ENCODE data around the gene BEST4.
"Not testable (repeated sequence)": the region's sequence is repeated elsewhere in the genome, so short reads cannot be mapped to it uniquely, and the experiment has no call there.

Gene BEST4

GRCh38 chr1:44778705-44779576 lies 9.0 kb downstream of the BEST4 start:
- H3K27ac ChIP-seq (ENCODE audit: low read depth, low read length), result no peak overlapping the region
- no peak overlapping the region for H3K9ac ChIP-seq (ENCODE audit: low read length in 5 of 5)
- no peaks in the 10 kb centered on the region for H3K27me3 ChIP-seq (ENCODE audit: control insufficient read depth in 5 of 5, insufficient read depth in 4 of 5, low read length in 5 of 5)
- peaks cover 4 to 39% (median 34%) of the 10 kb centered on the region in 5 donors for H3K4me1 ChIP-seq (ENCODE audit: control insufficient read depth in 5 of 5, insufficient read depth in 5 of 5, low read length in 5 of 5)
- H3K4me3 ChIP-seq (ENCODE audit: low read depth in 1 of 5, low read length in 5 of 5), result no peak overlapping the region
- no peaks in the 10 kb centered on the region for H3K9me3 ChIP-seq (ENCODE audit: control insufficient read depth in 5 of 5, low read length in 5 of 5)
- peaks cover 0 to 51% (median 32%) of the 10 kb centered on the region in 5 donors for H3K36me3 ChIP-seq (ENCODE audit: control insufficient read depth in 5 of 5, insufficient read depth in 5 of 5, low read length in 5 of 5)

GRCh38 chr1:44777969-44778635 lies 9.9 kb downstream of the BEST4 start:
- no peaks in the 10 kb centered on the region for H3K27me3 ChIP-seq (ENCODE audit: control insufficient read depth in 5 of 5, insufficient read depth in 4 of 5, low read length in 5 of 5)
- H3K9ac ChIP-seq (ENCODE audit: low read length in 5 of 5), result no peak overlapping the region
- no peak overlapping the region for H3K27ac ChIP-seq (ENCODE audit: low read depth, low read length)
- H3K4me3 ChIP-seq (ENCODE audit: low read depth in 1 of 5, low read length in 5 of 5), result no peak overlapping the region
- peaks cover 4 to 34% (median 30%) of the 10 kb centered on the region in 5 donors for H3K4me1 ChIP-seq (ENCODE audit: control insufficient read depth in 5 of 5, insufficient read depth in 5 of 5, low read length in 5 of 5)
- H3K9me3 ChIP-seq (ENCODE audit: control insufficient read depth in 5 of 5, low read length in 5 of 5), result no peaks in the 10 kb centered on the region
- H3K36me3 ChIP-seq (ENCODE audit: control insufficient read depth in 5 of 5, insufficient read depth in 5 of 5, low read length in 5 of 5), result peaks cover 0 to 51% (median 32%) of the 10 kb centered on the region in 5 donors

- H3K9me3 ChIP-seq (ENCODE audit: control insufficient read depth in 5 of 5, low read length in 5 of 5), result no peaks in the 10 kb centered on the region
- no peak overlapping the region for H3K27ac ChIP-seq (ENCODE audit: low read depth, low read length)
- peak overlapping the region in 1 of 5 donors; percentile 52 for H3K9ac ChIP-seq (ENCODE audit: low read length in 5 of 5)
- no peak overlapping the region for H3K4me3 ChIP-seq (ENCODE audit: low read depth in 1 of 5, low read length in 5 of 5)
- peaks cover 0 to 51% (median 32%) of the 10 kb centered on the region in 5 donors for H3K36me3 ChIP-seq (ENCODE audit: control insufficient read depth in 5 of 5, insufficient read depth in 5 of 5, low read length in 5 of 5)
- peaks cover 4 to 34% (median 30%) of the 10 kb centered on the region in 5 donors for H3K4me1 ChIP-seq (ENCODE audit: control insufficient read depth in 5 of 5, insufficient read depth in 5 of 5, low read length in 5 of 5)
- H3K27me3 ChIP-seq (ENCODE audit: control insufficient read depth in 5 of 5, insufficient read depth in 4 of 5, low read length in 5 of 5), result no peaks in the 10 kb centered on the region
Measured at GRCh38 chr1:44777547-44777946, 10.4 kb downstream of the BEST4 start.

- Histone ChIP-seq H3K27me3 (ENCODE audit: control insufficient read depth in 5 of 5, insufficient read depth in 4 of 5, low read length in 5 of 5) (no peaks in the 10 kb centered on the region), H3K36me3 (ENCODE audit: control insufficient read depth in 5 of 5, insufficient read depth in 5 of 5, low read length in 5 of 5) (peaks cover 0 to 51% (median 32%) of the 10 kb centered on the region in 5 donors), H3K9ac (ENCODE audit: low read length in 5 of 5) (peak overlapping the region; percentile 86 to 97 (median 94)), H3K4me3 (ENCODE audit: low read depth in 1 of 5, low read length in 5 of 5) (peak overlapping the region; percentile 79 to 97 (median 86)), H3K9me3 (ENCODE audit: control insufficient read depth in 5 of 5, low read length in 5 of 5) (no peaks in the 10 kb centered on the region), H3K27ac (ENCODE audit: low read depth, low read length) (peak overlapping the region; percentile 91), H3K4me1 (ENCODE audit: control insufficient read depth in 5 of 5, insufficient read depth in 5 of 5, low read length in 5 of 5) (peaks cover 4 to 34% (median 30%) of the 10 kb centered on the region in 5 donors)
Measured at GRCh38 chr1:44776730-44777068, 11.3 kb downstream of the BEST4 start.

- Histone ChIP-seq H3K9me3 (ENCODE audit: control insufficient read depth in 5 of 5, low read length in 5 of 5) (no peaks in the 10 kb centered on the region), H3K27me3 (ENCODE audit: control insufficient read depth in 5 of 5, insufficient read depth in 4 of 5, low read length in 5 of 5) (no peaks in the 10 kb centered on the region), H3K36me3 (ENCODE audit: control insufficient read depth in 5 of 5, insufficient read depth in 5 of 5, low read length in 5 of 5) (peaks cover 0 to 46% (median 29%) of the 10 kb centered on the region in 5 donors), H3K9ac (ENCODE audit: low read length in 5 of 5) (peak overlapping the region; percentile 86 to 97 (median 94)), H3K4me3 (ENCODE audit: low read depth in 1 of 5, low read length in 5 of 5) (peak overlapping the region; percentile 79 to 97 (median 86)), H3K27ac (ENCODE audit: low read depth, low read length) (peak overlapping the region; percentile 91), H3K4me1 (ENCODE audit: control insufficient read depth in 5 of 5, insufficient read depth in 5 of 5, low read length in 5 of 5) (peaks cover 4 to 34% (median 30%) of the 10 kb centered on the region in 5 donors)
Measured at GRCh38 chr1:44775930-44776729, 11.8 kb downstream of the BEST4 start.

- Histone ChIP-seq H3K36me3 (ENCODE audit: control insufficient read depth in 5 of 5, insufficient read depth in 5 of 5, low read length in 5 of 5) (peaks cover 0 to 38% (median 24%) of the 10 kb centered on the region in 5 donors), H3K4me1 (ENCODE audit: control insufficient read depth in 5 of 5, insufficient read depth in 5 of 5, low read length in 5 of 5) (peaks cover 4 to 34% (median 30%) of the 10 kb centered on the region in 5 donors), H3K27me3 (ENCODE audit: control insufficient read depth in 5 of 5, insufficient read depth in 4 of 5, low read length in 5 of 5) (no peaks in the 10 kb centered on the region), H3K4me3 (ENCODE audit: low read depth in 1 of 5, low read length in 5 of 5) (peak within 1 kb of the TSS; percentile 79 to 97 (median 87)), H3K27ac (ENCODE audit: low read depth, low read length) (peak within 1 kb of the TSS; percentile 91), H3K9ac (ENCODE audit: low read length in 5 of 5) (peak within 1 kb of the TSS; percentile 86 to 97 (median 94)), H3K9me3 (ENCODE audit: control insufficient read depth in 5 of 5, low read length in 5 of 5) (no peaks in the 10 kb centered on the region)
Measured at GRCh38 chr1:44775078-44775929, 12.7 kb downstream of the BEST4 start, which contains the start of gene RPS8. Gene RPS8 (plus strand): TSS chr1:44775540. CDS start chr1:44775597, 57 bp downstream.

- not testable (repeated sequence) for H3K36me3 ChIP-seq (ENCODE audit: control insufficient read depth in 5 of 5, insufficient read depth in 5 of 5, low read length in 5 of 5); H3K4me3 ChIP-seq (ENCODE audit: low read depth in 1 of 5, low read length in 5 of 5); H3K4me1 ChIP-seq (ENCODE audit: control insufficient read depth in 5 of 5, insufficient read depth in 5 of 5, low read length in 5 of 5); H3K9ac ChIP-seq (ENCODE audit: low read length in 5 of 5); H3K27me3 ChIP-seq (ENCODE audit: control insufficient read depth in 5 of 5, insufficient read depth in 4 of 5, low read length in 5 of 5); H3K9me3 ChIP-seq (ENCODE audit: control insufficient read depth in 5 of 5, low read length in 5 of 5); H3K27ac ChIP-seq (ENCODE audit: low read depth, low read length)
Measured at GRCh38 chr1:44766421-44766820, 21.5 kb downstream of the BEST4 start.

GRCh38 chr1:44760876-44761275 lies 27.1 kb downstream of the BEST4 start:
- Histone ChIP-seq H3K36me3 (ENCODE audit: control insufficient read depth in 5 of 5, insufficient read depth in 5 of 5, low read length in 5 of 5) (no peaks in the 10 kb centered on the region), H3K27ac (ENCODE audit: low read depth, low read length) (no peak overlapping the region), H3K27me3 (ENCODE audit: control insufficient read depth in 5 of 5, insufficient read depth in 4 of 5, low read length in 5 of 5) (no peaks in the 10 kb centered on the region), H3K9me3 (ENCODE audit: control insufficient read depth in 5 of 5, low read length in 5 of 5) (no peaks in the 10 kb centered on the region), H3K4me1 (ENCODE audit: control insufficient read depth in 5 of 5, insufficient read depth in 5 of 5, low read length in 5 of 5) (no peaks in the 10 kb centered on the region), H3K9ac (ENCODE audit: low read length in 5 of 5) (no peak overlapping the region), H3K4me3 (ENCODE audit: low read depth in 1 of 5, low read length in 5 of 5) (no peak overlapping the region)

GRCh38 chr1:44759077-44759476 lies 28.9 kb downstream of the BEST4 start:
- Histone ChIP-seq H3K27me3 (ENCODE audit: control insufficient read depth in 5 of 5, insufficient read depth in 4 of 5, low read length in 5 of 5) (no peaks in the 10 kb centered on the region), H3K9me3 (ENCODE audit: control insufficient read depth in 5 of 5, low read length in 5 of 5) (no peaks in the 10 kb centered on the region), H3K9ac (ENCODE audit: low read length in 5 of 5) (no peak overlapping the region), H3K4me3 (ENCODE audit: low read depth in 1 of 5, low read length in 5 of 5) (no peak overlapping the region), H3K27ac (ENCODE audit: low read depth, low read length) (no peak overlapping the region), H3K4me1 (ENCODE audit: control insufficient read depth in 5 of 5, insufficient read depth in 5 of 5, low read length in 5 of 5) (no peaks in the 10 kb centered on the region), H3K36me3 (ENCODE audit: control insufficient read depth in 5 of 5, insufficient read depth in 5 of 5, low read length in 5 of 5) (no peaks in the 10 kb centered on the region)

All from subcutaneous abdominal adipose tissue (tissue), 5 donors.